ENCODE data around the gene PRRC1.

- TF ChIP-seq, protein P1, sequence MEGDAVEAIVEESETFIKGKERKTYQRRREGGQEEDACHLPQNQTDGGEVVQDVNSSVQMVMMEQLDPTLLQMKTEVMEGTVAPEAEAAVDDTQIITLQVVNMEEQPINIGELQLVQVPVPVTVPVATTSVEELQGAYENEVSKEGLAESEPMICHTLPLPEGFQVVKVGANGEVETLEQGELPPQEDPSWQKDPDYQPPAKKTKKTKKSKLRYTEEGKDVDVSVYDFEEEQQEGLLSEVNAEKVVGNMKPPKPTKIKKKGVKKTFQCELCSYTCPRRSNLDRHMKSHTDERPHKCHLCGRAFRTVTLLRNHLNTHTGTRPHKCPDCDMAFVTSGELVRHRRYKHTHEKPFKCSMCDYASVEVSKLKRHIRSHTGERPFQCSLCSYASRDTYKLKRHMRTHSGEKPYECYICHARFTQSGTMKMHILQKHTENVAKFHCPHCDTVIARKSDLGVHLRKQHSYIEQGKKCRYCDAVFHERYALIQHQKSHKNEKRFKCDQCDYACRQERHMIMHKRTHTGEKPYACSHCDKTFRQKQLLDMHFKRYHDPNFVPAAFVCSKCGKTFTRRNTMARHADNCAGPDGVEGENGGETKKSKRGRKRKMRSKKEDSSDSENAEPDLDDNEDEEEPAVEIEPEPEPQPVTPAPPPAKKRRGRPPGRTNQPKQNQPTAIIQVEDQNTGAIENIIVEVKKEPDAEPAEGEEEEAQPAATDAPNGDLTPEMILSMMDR (IDR thresholded peaks at IDR 0.05) = no peak
- no peak for TF ChIP-seq POLR2A (IDR thresholded peaks at IDR 0.05)
These were observed 1.6 kb upstream of the PRRC1 start for GRCh38 chr5:127515693-127516440.

All from adrenal gland (tissue), 5 donors.